ENCODE measurements around the gene UBE2E1.

DNA sequence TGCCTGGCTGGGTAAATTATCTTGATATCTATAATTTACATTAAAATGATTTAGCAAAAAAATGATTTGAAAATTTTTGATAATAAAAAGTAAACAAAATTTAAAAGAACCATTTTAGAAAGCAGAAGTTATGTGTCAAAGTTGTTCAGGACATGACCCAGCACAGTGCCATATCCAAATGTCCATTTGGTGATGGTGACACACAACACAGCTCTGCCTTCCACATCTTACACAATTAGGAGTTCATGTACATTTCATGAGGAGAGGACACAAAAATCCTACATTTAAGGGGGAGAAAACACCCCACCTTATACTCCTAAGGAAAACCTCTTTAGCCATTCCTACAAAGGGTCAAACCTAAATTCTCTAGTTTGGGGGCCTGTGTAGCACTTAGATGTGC is 10.7 kb upstream of the UBE2E1 start:
- TF ChIP-seq, protein P1, sequence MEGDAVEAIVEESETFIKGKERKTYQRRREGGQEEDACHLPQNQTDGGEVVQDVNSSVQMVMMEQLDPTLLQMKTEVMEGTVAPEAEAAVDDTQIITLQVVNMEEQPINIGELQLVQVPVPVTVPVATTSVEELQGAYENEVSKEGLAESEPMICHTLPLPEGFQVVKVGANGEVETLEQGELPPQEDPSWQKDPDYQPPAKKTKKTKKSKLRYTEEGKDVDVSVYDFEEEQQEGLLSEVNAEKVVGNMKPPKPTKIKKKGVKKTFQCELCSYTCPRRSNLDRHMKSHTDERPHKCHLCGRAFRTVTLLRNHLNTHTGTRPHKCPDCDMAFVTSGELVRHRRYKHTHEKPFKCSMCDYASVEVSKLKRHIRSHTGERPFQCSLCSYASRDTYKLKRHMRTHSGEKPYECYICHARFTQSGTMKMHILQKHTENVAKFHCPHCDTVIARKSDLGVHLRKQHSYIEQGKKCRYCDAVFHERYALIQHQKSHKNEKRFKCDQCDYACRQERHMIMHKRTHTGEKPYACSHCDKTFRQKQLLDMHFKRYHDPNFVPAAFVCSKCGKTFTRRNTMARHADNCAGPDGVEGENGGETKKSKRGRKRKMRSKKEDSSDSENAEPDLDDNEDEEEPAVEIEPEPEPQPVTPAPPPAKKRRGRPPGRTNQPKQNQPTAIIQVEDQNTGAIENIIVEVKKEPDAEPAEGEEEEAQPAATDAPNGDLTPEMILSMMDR (IDR thresholded peaks at IDR 0.05): no peak
- TF ChIP-seq POLR2A (IDR thresholded peaks at IDR 0.05): no peak
